HCT116 (cell line): Measurements from ENCODE around the gene YTHDF1.

Experiments used
- EGR1 ChIP-seq: IDR thresholded peaks from 2 replicates; pipeline ENCODE4 v1.6.1; 2012; ENCODE audit warnings: low read depth
- POLR2AphosphoS5 ChIP-seq: IDR thresholded peaks from 2 replicates; pipeline ENCODE4 v1.6.1; 2011; ENCODE audit warnings: mild to moderate bottlenecking, low read depth, low read length, moderate library complexity
- TF ChIP-seq, protein P1 (sequence below): IDR thresholded peaks from 2 replicates; pipeline ENCODE4 v1.6.1; 2011; ENCODE audit warnings: mild to moderate bottlenecking, low read length, moderate library complexity; ENCODE audit not compliant: insufficient replicate concordance; ENCODE audit errors: extremely low read depth
- TF ChIP-seq, protein P2 (sequence below), 3 experiments: fragments of 200-600 bp in 1 of 3; sonication (generic) in 1 of 3; IDR thresholded peaks in 2 of 3; conservative IDR thresholded peaks in 1 of 3; 2 replicates each; pipeline ENCODE4 v1.5.1; 2012 to 2017; ENCODE audit warnings: low read depth in 2 of 3, low read length in 2 of 3, antibody characterized with exemption in 1 of 3, borderline replicate concordance in 1 of 3, control low read depth in 1 of 3, mild to moderate bottlenecking in 1 of 3, mixed read lengths in 1 of 3, mixed run types in 1 of 3, moderate library complexity in 1 of 3; ENCODE audit not compliant: insufficient read depth in 1 of 3
- TF ChIP-seq, protein P3 (sequence below): IDR thresholded peaks from 2 replicates; pipeline ENCODE4 v1.6.1; 2012
- TF ChIP-seq, protein P4 (sequence below): IDR thresholded peaks from 2 replicates; pipeline ENCODE4 v1.6.1; 2012

DNA sequence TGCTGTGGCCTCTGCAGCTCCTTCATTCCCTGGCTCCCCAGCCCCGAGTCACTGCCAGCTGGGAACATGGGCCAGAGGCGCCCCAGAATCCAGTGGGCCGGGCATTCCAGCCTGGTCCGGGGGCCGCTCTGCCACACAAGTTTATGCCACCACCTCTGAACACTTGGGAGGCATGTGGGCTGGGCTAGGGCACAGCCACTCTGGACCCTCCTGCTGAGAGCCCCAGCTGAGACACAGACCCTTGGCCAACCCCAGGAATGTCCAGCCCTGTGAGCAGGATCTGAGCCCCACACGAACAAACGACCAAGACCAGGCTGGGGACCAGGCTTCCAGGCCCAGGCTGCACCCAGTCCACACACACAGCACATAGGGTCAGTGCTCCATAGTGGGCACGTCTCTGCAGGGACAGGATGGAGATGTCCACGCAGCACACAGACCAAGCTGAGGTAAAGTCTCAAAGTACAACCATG, 33.0 kb downstream of the YTHDF1 start:
- TF ChIP-seq, protein P1, sequence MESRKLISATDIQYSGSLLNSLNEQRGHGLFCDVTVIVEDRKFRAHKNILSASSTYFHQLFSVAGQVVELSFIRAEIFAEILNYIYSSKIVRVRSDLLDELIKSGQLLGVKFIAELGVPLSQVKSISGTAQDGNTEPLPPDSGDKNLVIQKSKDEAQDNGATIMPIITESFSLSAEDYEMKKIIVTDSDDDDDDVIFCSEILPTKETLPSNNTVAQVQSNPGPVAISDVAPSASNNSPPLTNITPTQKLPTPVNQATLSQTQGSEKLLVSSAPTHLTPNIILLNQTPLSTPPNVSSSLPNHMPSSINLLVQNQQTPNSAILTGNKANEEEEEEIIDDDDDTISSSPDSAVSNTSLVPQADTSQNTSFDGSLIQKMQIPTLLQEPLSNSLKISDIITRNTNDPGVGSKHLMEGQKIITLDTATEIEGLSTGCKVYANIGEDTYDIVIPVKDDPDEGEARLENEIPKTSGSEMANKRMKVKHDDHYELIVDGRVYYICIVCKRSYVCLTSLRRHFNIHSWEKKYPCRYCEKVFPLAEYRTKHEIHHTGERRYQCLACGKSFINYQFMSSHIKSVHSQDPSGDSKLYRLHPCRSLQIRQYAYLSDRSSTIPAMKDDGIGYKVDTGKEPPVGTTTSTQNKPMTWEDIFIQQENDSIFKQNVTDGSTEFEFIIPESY: no peak
- TF ChIP-seq, protein P2, sequence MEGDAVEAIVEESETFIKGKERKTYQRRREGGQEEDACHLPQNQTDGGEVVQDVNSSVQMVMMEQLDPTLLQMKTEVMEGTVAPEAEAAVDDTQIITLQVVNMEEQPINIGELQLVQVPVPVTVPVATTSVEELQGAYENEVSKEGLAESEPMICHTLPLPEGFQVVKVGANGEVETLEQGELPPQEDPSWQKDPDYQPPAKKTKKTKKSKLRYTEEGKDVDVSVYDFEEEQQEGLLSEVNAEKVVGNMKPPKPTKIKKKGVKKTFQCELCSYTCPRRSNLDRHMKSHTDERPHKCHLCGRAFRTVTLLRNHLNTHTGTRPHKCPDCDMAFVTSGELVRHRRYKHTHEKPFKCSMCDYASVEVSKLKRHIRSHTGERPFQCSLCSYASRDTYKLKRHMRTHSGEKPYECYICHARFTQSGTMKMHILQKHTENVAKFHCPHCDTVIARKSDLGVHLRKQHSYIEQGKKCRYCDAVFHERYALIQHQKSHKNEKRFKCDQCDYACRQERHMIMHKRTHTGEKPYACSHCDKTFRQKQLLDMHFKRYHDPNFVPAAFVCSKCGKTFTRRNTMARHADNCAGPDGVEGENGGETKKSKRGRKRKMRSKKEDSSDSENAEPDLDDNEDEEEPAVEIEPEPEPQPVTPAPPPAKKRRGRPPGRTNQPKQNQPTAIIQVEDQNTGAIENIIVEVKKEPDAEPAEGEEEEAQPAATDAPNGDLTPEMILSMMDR (IDR thresholded peaks at IDR 0.05 in 2 of 3, conservative IDR thresholded peaks at IDR 0.05 in 1 of 3; ENCODE audit: borderline replicate concordance in 1 of 3, insufficient read depth in 1 of 3, low read depth in 2 of 3, low read length in 2 of 3): no peak
- TF ChIP-seq POLR2AphosphoS5: no peak
- no peak for TF ChIP-seq EGR1
- TF ChIP-seq, protein P3, sequence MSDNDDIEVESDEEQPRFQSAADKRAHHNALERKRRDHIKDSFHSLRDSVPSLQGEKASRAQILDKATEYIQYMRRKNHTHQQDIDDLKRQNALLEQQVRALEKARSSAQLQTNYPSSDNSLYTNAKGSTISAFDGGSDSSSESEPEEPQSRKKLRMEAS: no peak
- TF ChIP-seq, protein P4, sequence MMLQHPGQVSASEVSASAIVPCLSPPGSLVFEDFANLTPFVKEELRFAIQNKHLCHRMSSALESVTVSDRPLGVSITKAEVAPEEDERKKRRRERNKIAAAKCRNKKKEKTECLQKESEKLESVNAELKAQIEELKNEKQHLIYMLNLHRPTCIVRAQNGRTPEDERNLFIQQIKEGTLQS: no peak
